ENCODE measurements around the gene CLDN12.

The CLDN12 gene

DNA sequence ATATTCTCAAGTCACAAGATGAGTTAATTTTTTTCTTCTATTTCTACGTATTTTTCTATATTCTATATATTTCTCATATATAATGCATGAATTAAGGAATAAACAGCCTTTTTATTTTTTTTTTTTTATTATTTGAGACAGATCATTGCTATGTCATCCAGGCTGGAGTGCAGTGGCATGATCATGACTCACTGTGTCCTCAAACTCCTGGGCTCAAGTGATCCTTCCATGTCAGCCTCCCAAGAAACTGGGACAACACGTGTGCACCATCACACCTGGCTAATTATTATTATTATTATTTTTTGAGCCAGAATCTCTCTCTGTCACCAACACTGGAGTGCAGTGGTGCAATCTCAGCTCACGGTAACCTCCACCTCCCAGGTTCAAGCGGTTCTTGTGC is 1.5 kb downstream of the CLDN12 start:
- TF ChIP-seq TAF1 (IDR thresholded peaks at IDR 0.05; ENCODE audit: borderline replicate concordance, insufficient read depth, low read length) (no peak), POLR2AphosphoS5 (IDR thresholded peaks at IDR 0.05; ENCODE audit: low read depth, low read length) (no peak), SIN3A (IDR thresholded peaks at IDR 0.05; ENCODE audit: borderline replicate concordance, insufficient read depth, low read length) (no peak), REST (IDR thresholded peaks at IDR 0.05; ENCODE audit: insufficient read depth in 1 of 2, low read depth in 2 of 2, low read length in 2 of 2) (no peak), FOXP2 (optimal IDR thresholded peaks at IDR 0.05; ENCODE audit: borderline replicate concordance, extremely low read depth, extremely low read length, insufficient read depth) (no peak)

- TF ChIP-seq POLR2AphosphoS5 (IDR thresholded peaks at IDR 0.05; ENCODE audit: low read depth, low read length) (no peak), SIN3A (IDR thresholded peaks at IDR 0.05; ENCODE audit: borderline replicate concordance, insufficient read depth, low read length) (no peak), FOXP2 (optimal IDR thresholded peaks at IDR 0.05; ENCODE audit: borderline replicate concordance, extremely low read depth, extremely low read length, insufficient read depth) (no peak), TAF1 (IDR thresholded peaks at IDR 0.05; ENCODE audit: borderline replicate concordance, insufficient read depth, low read length) (no peak), REST (IDR thresholded peaks at IDR 0.05; ENCODE audit: insufficient read depth in 1 of 2, low read depth in 2 of 2, low read length in 2 of 2) (no peak)
Measured at GRCh38 chr7:90407484-90407821, 4.2 kb downstream of the CLDN12 start.

GRCh38 chr7:90408142-90408541 is 4.9 kb downstream of the CLDN12 start:
- no peak for TF ChIP-seq SIN3A (IDR thresholded peaks at IDR 0.05; ENCODE audit: borderline replicate concordance, insufficient read depth, low read length)
- no peak for TF ChIP-seq TAF1 (IDR thresholded peaks at IDR 0.05; ENCODE audit: borderline replicate concordance, insufficient read depth, low read length)
- no peak for TF ChIP-seq FOXP2 (optimal IDR thresholded peaks at IDR 0.05; ENCODE audit: borderline replicate concordance, extremely low read depth, extremely low read length, insufficient read depth)
- TF ChIP-seq POLR2AphosphoS5 (IDR thresholded peaks at IDR 0.05; ENCODE audit: low read depth, low read length): no peak
- TF ChIP-seq REST (IDR thresholded peaks at IDR 0.05; ENCODE audit: insufficient read depth in 1 of 2, low read depth in 2 of 2, low read length in 2 of 2): no peak

GRCh38 chr7:90409667-90410066 is 6.4 kb downstream of the CLDN12 start:
- TF ChIP-seq FOXP2 (optimal IDR thresholded peaks at IDR 0.05; ENCODE audit: borderline replicate concordance, extremely low read depth, extremely low read length, insufficient read depth): no peak
- TF ChIP-seq SIN3A (IDR thresholded peaks at IDR 0.05; ENCODE audit: borderline replicate concordance, insufficient read depth, low read length): no peak
- no peak for TF ChIP-seq POLR2AphosphoS5 (IDR thresholded peaks at IDR 0.05; ENCODE audit: low read depth, low read length)
- TF ChIP-seq TAF1 (IDR thresholded peaks at IDR 0.05; ENCODE audit: borderline replicate concordance, insufficient read depth, low read length): no peak
- TF ChIP-seq REST (IDR thresholded peaks at IDR 0.05; ENCODE audit: insufficient read depth in 1 of 2, low read depth in 2 of 2, low read length in 2 of 2): no peak

- no peak for TF ChIP-seq SIN3A (IDR thresholded peaks at IDR 0.05; ENCODE audit: borderline replicate concordance, insufficient read depth, low read length)
- TF ChIP-seq FOXP2 (optimal IDR thresholded peaks at IDR 0.05; ENCODE audit: borderline replicate concordance, extremely low read depth, extremely low read length, insufficient read depth): no peak
- TF ChIP-seq POLR2AphosphoS5 (IDR thresholded peaks at IDR 0.05; ENCODE audit: low read depth, low read length): no peak
- no peak for TF ChIP-seq REST (IDR thresholded peaks at IDR 0.05; ENCODE audit: insufficient read depth in 1 of 2, low read depth in 2 of 2, low read length in 2 of 2)
- no peak for TF ChIP-seq TAF1 (IDR thresholded peaks at IDR 0.05; ENCODE audit: borderline replicate concordance, insufficient read depth, low read length)
Measured at GRCh38 chr7:90411510-90411909, 8.2 kb downstream of the CLDN12 start.
